C4-2B (cell line): Measurements from ENCODE around the gene PRKCA.

Experiments
- ZFX ChIP-seq: fragments of 450-650 bp; IDR thresholded peaks from 2 replicates; pipeline ENCODE4 v1.6.1; 2017
- TF ChIP-seq, protein P1 (sequence below): fragments of 450-650 bp; conservative IDR thresholded peaks from 2 replicates; pipeline ENCODE4 v1.5.1; 2017; ENCODE audit warnings: mild to moderate bottlenecking

DNA sequence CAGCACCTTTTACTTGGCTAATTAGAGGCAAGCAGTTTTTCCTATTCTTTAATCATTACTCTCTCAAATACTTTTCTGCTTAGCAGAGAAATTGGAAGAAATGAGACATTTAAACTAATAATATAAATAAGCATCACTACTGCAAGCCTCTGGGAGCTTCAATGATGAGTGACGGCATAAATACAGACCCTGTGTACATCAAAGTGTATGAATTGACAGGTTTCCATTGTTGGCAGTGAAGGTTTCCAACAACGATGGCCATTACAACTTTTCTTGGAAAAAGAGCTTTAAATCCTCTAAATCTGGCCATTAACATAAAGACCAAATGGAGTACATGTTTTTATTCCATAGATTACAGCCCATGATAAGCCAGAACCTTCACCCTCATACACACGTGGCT lies 493.1 kb downstream of the PRKCA start:
- TF ChIP-seq, protein P1, sequence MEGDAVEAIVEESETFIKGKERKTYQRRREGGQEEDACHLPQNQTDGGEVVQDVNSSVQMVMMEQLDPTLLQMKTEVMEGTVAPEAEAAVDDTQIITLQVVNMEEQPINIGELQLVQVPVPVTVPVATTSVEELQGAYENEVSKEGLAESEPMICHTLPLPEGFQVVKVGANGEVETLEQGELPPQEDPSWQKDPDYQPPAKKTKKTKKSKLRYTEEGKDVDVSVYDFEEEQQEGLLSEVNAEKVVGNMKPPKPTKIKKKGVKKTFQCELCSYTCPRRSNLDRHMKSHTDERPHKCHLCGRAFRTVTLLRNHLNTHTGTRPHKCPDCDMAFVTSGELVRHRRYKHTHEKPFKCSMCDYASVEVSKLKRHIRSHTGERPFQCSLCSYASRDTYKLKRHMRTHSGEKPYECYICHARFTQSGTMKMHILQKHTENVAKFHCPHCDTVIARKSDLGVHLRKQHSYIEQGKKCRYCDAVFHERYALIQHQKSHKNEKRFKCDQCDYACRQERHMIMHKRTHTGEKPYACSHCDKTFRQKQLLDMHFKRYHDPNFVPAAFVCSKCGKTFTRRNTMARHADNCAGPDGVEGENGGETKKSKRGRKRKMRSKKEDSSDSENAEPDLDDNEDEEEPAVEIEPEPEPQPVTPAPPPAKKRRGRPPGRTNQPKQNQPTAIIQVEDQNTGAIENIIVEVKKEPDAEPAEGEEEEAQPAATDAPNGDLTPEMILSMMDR: no peak
- no peak for TF ChIP-seq ZFX
